SK-N-SH treated with all-trans-retinoic acid at 6 μM for 48 hours (cell line): ENCODE results near the gene TUBGCP2.

ENCODE experiments used
- ARNTL ChIP-seq: fragments of 450-650 bp; formaldehyde crosslinking; IDR thresholded peaks from 2 replicates; pipeline ENCODE4 v1.5.0; 2020; ENCODE audit warnings: low read depth, mild to moderate bottlenecking, moderate library complexity, borderline replicate concordance
- BACH2 ChIP-seq: fragments of 250-450 bp; sonication (Bioruptor Pico); IDR thresholded peaks from 2 replicates; pipeline ENCODE4 v1.9.0; 2021; ENCODE audit warnings: mild to moderate bottlenecking, borderline replicate concordance
- ESRRG ChIP-seq: fragments of 250-450 bp; sonication (Bioruptor Pico); IDR thresholded peaks from 2 replicates; pipeline ENCODE4 v1.6.1; 2021; ENCODE audit warnings: mild to moderate bottlenecking
- GLIS3 ChIP-seq: fragments of 250-450 bp; sonication (Bioruptor Pico); IDR thresholded peaks from 2 replicates; pipeline ENCODE4 v1.5.0; 2020; ENCODE audit warnings: mild to moderate bottlenecking, moderate library complexity
- PATZ1 ChIP-seq: fragments of 250-450 bp; sonication (Bioruptor Pico); IDR thresholded peaks from 2 replicates; pipeline ENCODE4 v1.8.0; 2020; ENCODE audit warnings: mild to moderate bottlenecking, moderate library complexity, borderline replicate concordance
- POU6F1 ChIP-seq: fragments of 250-450 bp; sonication (Bioruptor Pico); IDR thresholded peaks from 2 replicates; pipeline ENCODE4 v1.8.0; 2021; ENCODE audit warnings: low read depth, mild to moderate bottlenecking, moderate library complexity, borderline replicate concordance
- PPARA ChIP-seq: fragments of 250-450 bp; sonication (Bioruptor Pico); IDR thresholded peaks from 2 replicates; pipeline ENCODE4 v1.5.0; 2020; ENCODE audit warnings: mild to moderate bottlenecking, borderline replicate concordance
- SNAI2 ChIP-seq: fragments of 250-450 bp; sonication (Bioruptor Pico); IDR thresholded peaks from 2 replicates; pipeline ENCODE4 v1.5.0; 2020; ENCODE audit warnings: mild to moderate bottlenecking, moderate library complexity
- ZFP3 ChIP-seq: fragments of 250-450 bp; sonication (Bioruptor Pico); IDR thresholded peaks from 2 replicates; pipeline ENCODE4 v1.5.0; 2020; ENCODE audit warnings: mild to moderate bottlenecking, moderate library complexity
- ZNF565 ChIP-seq: fragments of 450-650 bp; formaldehyde crosslinking; conservative IDR thresholded peaks from 2 replicates; pipeline ENCODE4 v1.5.0; 2020; ENCODE audit warnings: low read depth, mild to moderate bottlenecking, moderate library complexity
- ZNF70 ChIP-seq: fragments of 450-650 bp; formaldehyde crosslinking; IDR thresholded peaks from 2 replicates; pipeline ENCODE4 v1.5.0; 2020; ENCODE audit warnings: mild to moderate bottlenecking, moderate library complexity

GRCh38 chr10:133257489-133258065, 51.1 kb downstream of the TUBGCP2 start:
- no peak for TF ChIP-seq ARNTL (CRISPR knock-in tag)
- no peak for TF ChIP-seq PATZ1 (CRISPR knock-in tag)
- no peak for TF ChIP-seq ZNF565 (CRISPR knock-in tag)
- TF ChIP-seq SNAI2 (CRISPR knock-in tag) = no peak
- no peak for TF ChIP-seq ESRRG (CRISPR knock-in tag)
- no peak for TF ChIP-seq GLIS3
- TF ChIP-seq POU6F1 = no peak
- TF ChIP-seq PPARA = no peak
- no peak for TF ChIP-seq BACH2 (CRISPR knock-in tag)
- TF ChIP-seq ZNF70 (CRISPR knock-in tag) = no peak
- TF ChIP-seq ZFP3 (CRISPR knock-in tag) = no peak
